Measurements from ENCODE around the gene HMG20A. TPM values are rescaled to one million over a fixed set of nuclear protein-coding genes. Genes with fewer than 3 reads are reported as not detected.

Gene HMG20A
- total RNA-seq, 4 donors from 2014 or later, result 20.7 to 42.2 (median 31.2) TPM

- Histone ChIP-seq H3K27me3 (no peaks in the 10 kb centered on the region), H3K4me3 (no peak overlapping the region), H3K27ac (replicated peaks in 1 of 4) (no peak overlapping the region), H3K4me1 (peaks cover 42 to 55% (median 47%) of the 10 kb centered on the region in 4 donors), H3K9me3 (no peaks in the 10 kb centered on the region), H3K36me3 (no peaks in the 10 kb centered on the region)
- TF ChIP-seq EP300 (IDR thresholded peaks at IDR 0.05) (no peak), CTCF (IDR thresholded peaks at IDR 0.05) (no peak)
- no peak for DNase-seq (ENCODE audit: extremely low spot score)
- WGBS, result 91% methylated on average over 5 of the region's 8 CpGs
- intact Hi-C loops (cut with DNase I), result loop anchor here (10.0 kb wide), 1 partner anchor 570 kb away; the partner anchor contains the start of gene RCN2
These were observed 83.6 kb downstream of the HMG20A start for GRCh38 chr15:77504306-77504705.

GRCh38 chr15:77504871-77505270 is 84.2 kb downstream of the HMG20A start:
- intact Hi-C loops (cut with DNase I), result loop anchor here (10.0 kb wide), 1 partner anchor 570 kb away; the partner anchor contains the start of gene RCN2
- H3K4me1 ChIP-seq, result peaks cover 45 to 50% (median 48%) of the 10 kb centered on the region in 4 donors
- no peak overlapping the region for H3K27ac ChIP-seq (replicated peaks in 1 of 4)
- H3K27me3 ChIP-seq, result no peaks in the 10 kb centered on the region
- H3K4me3 ChIP-seq, result no peak overlapping the region
- 94% methylated on average over 6 of the region's 6 CpGs for WGBS
- TF ChIP-seq POLR2A (IDR thresholded peaks at IDR 0.05; ENCODE audit: low read depth) (no peak), POLR2AphosphoS5 (IDR thresholded peaks at IDR 0.05) (no peak), EP300 (IDR thresholded peaks at IDR 0.05) (no peak), CTCF (IDR thresholded peaks at IDR 0.05) (no peak)
- no peak for DNase-seq (ENCODE audit: extremely low spot score)
- H3K36me3 ChIP-seq, result no peaks in the 10 kb centered on the region
- no peaks in the 10 kb centered on the region for H3K9me3 ChIP-seq

- intact Hi-C loops (cut with DNase I), result loop anchor here (10.0 kb wide), 1 partner anchor 571 kb away; the partner anchor contains the start of gene RCN2
- H3K4me1 ChIP-seq, result peaks cover 47 to 57% (median 53%) of the 10 kb centered on the region in 4 donors
These were observed 84.9 kb downstream of the HMG20A start for GRCh38 chr15:77505556-77505955.

GRCh38 chr15:77506311-77507142 is 85.8 kb downstream of the HMG20A start:
- 54% methylated on average over 20 of the region's 20 CpGs for WGBS
- DNase-seq (ENCODE audit: extremely low spot score), result no peak
- Histone ChIP-seq H3K27me3 (no peaks in the 10 kb centered on the region), H3K4me1 (peaks cover 38 to 60% (median 48%) of the 10 kb centered on the region in 4 donors), H3K36me3 (no peaks in the 10 kb centered on the region), H3K4me3 (no peak overlapping the region), H3K27ac (replicated peaks in 1 of 4) (peak overlapping the region; percentile 55 to 73 (median 69)), H3K9me3 (no peaks in the 10 kb centered on the region)
- TF ChIP-seq CTCF (IDR thresholded peaks at IDR 0.05), result peak in 1 of 3 experiments; percentile 14
- TF ChIP-seq EP300 (IDR thresholded peaks at IDR 0.05), result no peak
- TF ChIP-seq POLR2A (IDR thresholded peaks at IDR 0.05; ENCODE audit: low read depth), result no peak
- peak; percentile 39 to 40 for TF ChIP-seq POLR2AphosphoS5 (IDR thresholded peaks at IDR 0.05)
- intact Hi-C loops (cut with DNase I), result loop anchor here (10.0 kb wide), 1 partner anchor 572 kb away; the partner anchor contains the start of gene RCN2

More at GRCh38 chr15:77505556-77505955, 84.9 kb downstream of the HMG20A start:
- 100% methylated on average over 1 of the region's 4 CpGs for WGBS
- Histone ChIP-seq H3K36me3 (no peaks in the 10 kb centered on the region), H3K9me3 (no peaks in the 10 kb centered on the region), H3K27me3 (no peaks in the 10 kb centered on the region), H3K27ac (replicated peaks in 1 of 4) (no peak overlapping the region), H3K4me3 (no peak overlapping the region)
- DNase-seq (ENCODE audit: extremely low spot score), result no peak
- TF ChIP-seq CTCF (IDR thresholded peaks at IDR 0.05), result no peak
- no peak for TF ChIP-seq EP300 (IDR thresholded peaks at IDR 0.05)
- TF ChIP-seq POLR2AphosphoS5 (IDR thresholded peaks at IDR 0.05), result no peak
- TF ChIP-seq POLR2A (IDR thresholded peaks at IDR 0.05; ENCODE audit: low read depth), result no peak
